ENCODE data around the gene NEK6. TPM values are rescaled to one million over a fixed set of nuclear protein-coding genes. Genes with fewer than 3 reads are reported as not detected.

NEK6 gene
- total and polyA plus RNA-seq, 3 donors from 2014 or later = 11.5 to 21.5 (median 21.4) TPM

DNA sequence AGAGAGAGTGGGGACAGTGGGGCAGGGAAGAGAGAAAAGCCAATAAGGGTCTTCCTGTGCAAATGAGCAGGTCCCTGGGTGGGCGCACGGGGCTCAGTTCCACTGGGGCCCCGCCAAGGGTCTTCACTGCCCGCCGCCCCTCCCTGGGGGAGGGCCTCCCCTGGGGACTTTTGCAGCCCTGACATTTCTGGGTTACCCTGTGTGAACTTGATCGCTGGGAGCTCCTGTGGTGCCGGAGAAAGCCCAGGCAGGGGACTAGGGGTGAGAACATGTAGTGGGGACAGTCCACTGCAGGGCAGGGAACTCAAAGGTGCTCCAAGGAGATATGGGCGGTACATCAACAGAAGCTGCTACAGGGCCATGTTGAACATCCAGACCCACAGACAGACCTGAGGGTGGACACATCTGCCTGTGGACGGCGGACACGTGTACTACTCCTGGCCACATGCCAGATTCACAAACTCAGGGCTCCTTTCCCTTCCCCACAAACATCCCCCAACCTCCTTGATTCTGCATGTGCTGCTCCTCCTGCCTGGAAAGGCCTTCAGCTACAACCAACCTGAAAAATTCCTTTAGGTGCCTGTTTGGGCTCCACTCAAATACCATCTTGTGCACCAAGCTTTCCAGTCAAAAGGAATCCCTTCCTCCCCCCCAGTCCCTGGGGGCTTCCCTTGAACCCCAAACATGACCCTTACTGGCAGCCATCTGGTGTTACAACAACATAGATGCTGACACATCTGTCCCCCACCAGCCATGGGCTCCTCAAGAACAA, 43.0 kb upstream of the NEK6 start:
- TF ChIP-seq, protein P1, sequence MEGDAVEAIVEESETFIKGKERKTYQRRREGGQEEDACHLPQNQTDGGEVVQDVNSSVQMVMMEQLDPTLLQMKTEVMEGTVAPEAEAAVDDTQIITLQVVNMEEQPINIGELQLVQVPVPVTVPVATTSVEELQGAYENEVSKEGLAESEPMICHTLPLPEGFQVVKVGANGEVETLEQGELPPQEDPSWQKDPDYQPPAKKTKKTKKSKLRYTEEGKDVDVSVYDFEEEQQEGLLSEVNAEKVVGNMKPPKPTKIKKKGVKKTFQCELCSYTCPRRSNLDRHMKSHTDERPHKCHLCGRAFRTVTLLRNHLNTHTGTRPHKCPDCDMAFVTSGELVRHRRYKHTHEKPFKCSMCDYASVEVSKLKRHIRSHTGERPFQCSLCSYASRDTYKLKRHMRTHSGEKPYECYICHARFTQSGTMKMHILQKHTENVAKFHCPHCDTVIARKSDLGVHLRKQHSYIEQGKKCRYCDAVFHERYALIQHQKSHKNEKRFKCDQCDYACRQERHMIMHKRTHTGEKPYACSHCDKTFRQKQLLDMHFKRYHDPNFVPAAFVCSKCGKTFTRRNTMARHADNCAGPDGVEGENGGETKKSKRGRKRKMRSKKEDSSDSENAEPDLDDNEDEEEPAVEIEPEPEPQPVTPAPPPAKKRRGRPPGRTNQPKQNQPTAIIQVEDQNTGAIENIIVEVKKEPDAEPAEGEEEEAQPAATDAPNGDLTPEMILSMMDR (IDR thresholded peaks at IDR 0.05) = no peak
- TF ChIP-seq POLR2A (IDR thresholded peaks at IDR 0.05) = no peak
- Histone ChIP-seq H3K4me3 (no peak overlapping the region), H3K36me3 (ENCODE audit: low read depth, missing control alignments) (no peaks in the 10 kb centered on the region), H3K27me3 (no peaks in the 10 kb centered on the region), H3K27ac (no peak overlapping the region), H3K9me3 (no peaks in the 10 kb centered on the region), H3K4me1 (peaks cover 12% of the 10 kb centered on the region)
- intact Hi-C loops (cut with DNase I; ENCODE audit: low total_unique reads) = no loop called here
- WGBS, 2 donors = 73 to 81% methylated on average over 7 to 11 of the region's 11 CpGs
- DNase-seq = no peak

DNA sequence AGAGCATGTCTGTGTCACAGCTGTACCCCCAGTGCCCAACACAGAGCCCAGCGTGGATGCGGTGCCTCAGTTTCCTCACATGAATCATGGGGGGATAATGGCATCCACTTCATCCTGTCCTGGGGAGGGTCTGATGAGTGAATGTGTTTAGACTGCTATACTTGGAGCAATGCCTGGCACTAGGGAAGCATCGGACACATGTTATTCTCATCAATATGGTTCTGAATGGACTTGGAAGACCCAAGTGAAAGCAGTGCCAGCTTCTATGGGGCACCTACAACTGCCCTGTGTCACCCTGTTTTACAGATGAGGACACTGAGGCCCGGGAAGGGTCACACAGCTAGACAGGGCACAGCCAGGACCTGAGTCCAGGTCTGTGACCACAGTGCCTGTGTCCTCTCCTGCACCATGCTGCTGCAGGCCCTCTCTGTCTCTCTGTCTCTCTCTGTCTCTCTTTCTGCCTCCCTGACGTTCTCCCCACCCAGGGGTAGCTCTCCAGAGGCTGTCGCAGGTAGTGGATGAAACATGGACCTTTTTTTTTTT, 42.3 kb upstream of the NEK6 start:
- Histone ChIP-seq H3K36me3 (ENCODE audit: low read depth, missing control alignments) (no peaks in the 10 kb centered on the region), H3K4me1 (peaks cover 12% of the 10 kb centered on the region), H3K27me3 (no peaks in the 10 kb centered on the region), H3K4me3 (no peak overlapping the region), H3K9me3 (no peaks in the 10 kb centered on the region), H3K27ac (no peak overlapping the region)
- 93 to 96% methylated on average over 4 to 6 of the region's 6 CpGs for WGBS, 2 donors
- no peak for DNase-seq
- intact Hi-C loops (cut with DNase I; ENCODE audit: low total_unique reads) = no loop called here
- no peak for TF ChIP-seq POLR2A (IDR thresholded peaks at IDR 0.05)
- TF ChIP-seq, protein P1 (IDR thresholded peaks at IDR 0.05) = no peak

DNA sequence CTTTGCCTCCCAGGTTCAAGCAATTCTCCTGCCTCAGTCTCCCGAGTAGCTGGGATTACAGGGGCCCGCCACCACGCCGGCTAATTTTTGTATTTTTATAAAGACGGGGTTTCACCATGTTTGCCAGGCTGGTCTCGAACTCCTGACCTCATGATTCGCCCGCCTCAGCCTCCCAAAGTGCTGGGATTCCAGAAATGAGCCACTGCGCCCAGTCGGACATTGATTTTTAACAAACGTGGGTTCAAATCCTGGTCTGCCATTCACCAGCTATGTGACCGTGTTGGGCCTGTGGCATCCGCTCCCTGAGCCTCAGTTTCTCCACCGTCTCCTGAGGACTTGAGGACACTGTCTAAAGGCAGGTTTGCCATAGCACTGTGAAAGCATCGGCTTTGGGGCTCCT, 41.8 kb upstream of the NEK6 start:
- Histone ChIP-seq H3K27ac (no peak overlapping the region), H3K27me3 (no peaks in the 10 kb centered on the region), H3K36me3 (ENCODE audit: low read depth, missing control alignments) (no peaks in the 10 kb centered on the region), H3K4me3 (no peak overlapping the region), H3K9me3 (no peaks in the 10 kb centered on the region), H3K4me1 (peaks cover 12% of the 10 kb centered on the region)
- intact Hi-C loops (cut with DNase I; ENCODE audit: low total_unique reads) = no loop called here
- DNase-seq = no peak
- no peak for TF ChIP-seq POLR2A (IDR thresholded peaks at IDR 0.05)
- TF ChIP-seq, protein P1 (IDR thresholded peaks at IDR 0.05) = no peak
- WGBS, 2 donors = 94% methylated on average over 15 of the region's 15 CpGs

DNA sequence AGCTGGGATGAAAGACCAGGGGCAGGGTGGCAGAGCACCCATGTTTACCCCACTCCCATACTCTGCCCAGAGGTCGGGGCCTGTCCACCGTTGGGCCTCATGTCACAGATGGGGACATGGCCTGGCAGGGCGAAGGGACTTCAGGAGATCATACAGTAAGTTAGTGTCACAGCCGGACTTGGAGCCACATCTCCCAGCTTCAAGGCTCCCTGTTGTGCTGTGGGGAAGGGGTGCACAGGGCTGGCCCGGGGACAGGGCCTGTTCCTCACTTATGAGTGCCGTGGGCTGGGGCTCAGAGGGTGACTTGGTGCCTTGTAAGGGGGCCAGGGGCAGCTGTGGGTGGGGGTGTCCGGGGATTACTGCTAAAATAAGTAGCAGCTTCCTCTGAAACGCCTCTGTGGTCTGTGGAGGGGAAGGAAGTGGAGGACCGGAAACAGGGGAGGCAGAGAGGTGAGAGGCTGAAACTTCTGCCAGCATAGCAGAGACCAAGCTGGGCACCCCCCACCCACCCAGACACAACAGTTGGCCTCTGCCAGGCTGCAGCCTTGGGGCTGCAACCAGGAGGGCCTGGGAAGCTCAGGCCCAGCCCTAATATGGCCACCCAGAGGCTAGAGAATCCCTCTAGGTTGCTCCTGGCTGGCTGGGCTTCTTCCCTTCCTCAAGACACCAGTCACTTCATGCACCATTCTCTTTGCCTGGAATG, 41.1 kb upstream of the NEK6 start:
- H3K4me3 ChIP-seq = no peak overlapping the region
- no peak overlapping the region for H3K27ac ChIP-seq
- H3K27me3 ChIP-seq = no peaks in the 10 kb centered on the region
- H3K9me3 ChIP-seq = no peaks in the 10 kb centered on the region
- DNase-seq = no peak
- TF ChIP-seq POLR2A (IDR thresholded peaks at IDR 0.05) = no peak
- TF ChIP-seq, protein P1 (IDR thresholded peaks at IDR 0.05) = no peak
- H3K4me1 ChIP-seq = peaks cover 12% of the 10 kb centered on the region
- WGBS, 2 donors = 80% methylated on average over 7 to 9 of the region's 9 CpGs
- H3K36me3 ChIP-seq (ENCODE audit: low read depth, missing control alignments) = no peaks in the 10 kb centered on the region
- intact Hi-C loops (cut with DNase I; ENCODE audit: low total_unique reads) = no loop called here

Data from testis (tissue), 3 donors.